ENCODE measurements around the gene LIMD2.

LIMD2 gene

GRCh38 chr17:63672856-63673255 lies 27.1 kb downstream of the LIMD2 start:
- TF ChIP-seq SP7 (tag by site-specific recombination; IDR thresholded peaks at IDR 0.05) (no peak), ZNF280C (tag by site-specific recombination; IDR thresholded peaks at IDR 0.05) (no peak), HOXD13 (CRISPR knock-in tag; IDR thresholded peaks at IDR 0.05; ENCODE audit: borderline replicate concordance) (no peak), ZNF48 (tag by site-specific recombination; IDR thresholded peaks at IDR 0.05) (no peak), MYNN (tag by site-specific recombination; IDR thresholded peaks at IDR 0.05; ENCODE audit: borderline replicate concordance) (no peak), ZSCAN23 (tag by site-specific recombination; IDR thresholded peaks at IDR 0.05) (no peak), KLF9 (tag by site-specific recombination; IDR thresholded peaks at IDR 0.05; ENCODE audit: low read depth) (no peak), HOXA7 (CRISPR knock-in tag; IDR thresholded peaks at IDR 0.05; ENCODE audit: borderline replicate concordance) (no peak), ZNF324 (tag by site-specific recombination; IDR thresholded peaks at IDR 0.05) (no peak)
- TF ChIP-seq, protein P1, sequence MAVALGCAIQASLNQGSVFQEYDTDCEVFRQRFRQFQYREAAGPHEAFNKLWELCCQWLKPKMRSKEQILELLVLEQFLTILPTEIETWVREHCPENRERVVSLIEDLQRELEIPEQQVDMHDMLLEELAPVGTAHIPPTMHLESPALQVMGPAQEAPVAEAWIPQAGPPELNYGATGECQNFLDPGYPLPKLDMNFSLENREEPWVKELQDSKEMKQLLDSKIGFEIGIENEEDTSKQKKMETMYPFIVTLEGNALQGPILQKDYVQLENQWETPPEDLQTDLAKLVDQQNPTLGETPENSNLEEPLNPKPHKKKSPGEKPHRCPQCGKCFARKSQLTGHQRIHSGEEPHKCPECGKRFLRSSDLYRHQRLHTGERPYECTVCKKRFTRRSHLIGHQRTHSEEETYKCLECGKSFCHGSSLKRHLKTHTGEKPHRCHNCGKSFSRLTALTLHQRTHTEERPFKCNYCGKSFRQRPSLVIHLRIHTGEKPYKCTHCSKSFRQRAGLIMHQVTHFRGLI (tag by site-specific recombination; IDR thresholded peaks at IDR 0.05) = no peak
- TF ChIP-seq, protein P2, sequence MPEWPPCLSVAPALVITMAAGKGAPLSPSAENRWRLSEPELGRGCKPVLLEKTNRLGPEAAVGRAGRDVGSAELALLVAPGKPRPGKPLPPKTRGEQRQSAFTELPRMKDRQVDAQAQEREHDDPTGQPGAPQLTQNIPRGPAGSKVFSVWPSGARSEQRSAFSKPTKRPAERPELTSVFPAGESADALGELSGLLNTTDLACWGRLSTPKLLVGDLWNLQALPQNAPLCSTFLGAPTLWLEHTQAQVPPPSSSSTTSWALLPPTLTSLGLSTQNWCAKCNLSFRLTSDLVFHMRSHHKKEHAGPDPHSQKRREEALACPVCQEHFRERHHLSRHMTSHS (tag by site-specific recombination; IDR thresholded peaks at IDR 0.05) = no peak
- TF ChIP-seq, protein P3, sequence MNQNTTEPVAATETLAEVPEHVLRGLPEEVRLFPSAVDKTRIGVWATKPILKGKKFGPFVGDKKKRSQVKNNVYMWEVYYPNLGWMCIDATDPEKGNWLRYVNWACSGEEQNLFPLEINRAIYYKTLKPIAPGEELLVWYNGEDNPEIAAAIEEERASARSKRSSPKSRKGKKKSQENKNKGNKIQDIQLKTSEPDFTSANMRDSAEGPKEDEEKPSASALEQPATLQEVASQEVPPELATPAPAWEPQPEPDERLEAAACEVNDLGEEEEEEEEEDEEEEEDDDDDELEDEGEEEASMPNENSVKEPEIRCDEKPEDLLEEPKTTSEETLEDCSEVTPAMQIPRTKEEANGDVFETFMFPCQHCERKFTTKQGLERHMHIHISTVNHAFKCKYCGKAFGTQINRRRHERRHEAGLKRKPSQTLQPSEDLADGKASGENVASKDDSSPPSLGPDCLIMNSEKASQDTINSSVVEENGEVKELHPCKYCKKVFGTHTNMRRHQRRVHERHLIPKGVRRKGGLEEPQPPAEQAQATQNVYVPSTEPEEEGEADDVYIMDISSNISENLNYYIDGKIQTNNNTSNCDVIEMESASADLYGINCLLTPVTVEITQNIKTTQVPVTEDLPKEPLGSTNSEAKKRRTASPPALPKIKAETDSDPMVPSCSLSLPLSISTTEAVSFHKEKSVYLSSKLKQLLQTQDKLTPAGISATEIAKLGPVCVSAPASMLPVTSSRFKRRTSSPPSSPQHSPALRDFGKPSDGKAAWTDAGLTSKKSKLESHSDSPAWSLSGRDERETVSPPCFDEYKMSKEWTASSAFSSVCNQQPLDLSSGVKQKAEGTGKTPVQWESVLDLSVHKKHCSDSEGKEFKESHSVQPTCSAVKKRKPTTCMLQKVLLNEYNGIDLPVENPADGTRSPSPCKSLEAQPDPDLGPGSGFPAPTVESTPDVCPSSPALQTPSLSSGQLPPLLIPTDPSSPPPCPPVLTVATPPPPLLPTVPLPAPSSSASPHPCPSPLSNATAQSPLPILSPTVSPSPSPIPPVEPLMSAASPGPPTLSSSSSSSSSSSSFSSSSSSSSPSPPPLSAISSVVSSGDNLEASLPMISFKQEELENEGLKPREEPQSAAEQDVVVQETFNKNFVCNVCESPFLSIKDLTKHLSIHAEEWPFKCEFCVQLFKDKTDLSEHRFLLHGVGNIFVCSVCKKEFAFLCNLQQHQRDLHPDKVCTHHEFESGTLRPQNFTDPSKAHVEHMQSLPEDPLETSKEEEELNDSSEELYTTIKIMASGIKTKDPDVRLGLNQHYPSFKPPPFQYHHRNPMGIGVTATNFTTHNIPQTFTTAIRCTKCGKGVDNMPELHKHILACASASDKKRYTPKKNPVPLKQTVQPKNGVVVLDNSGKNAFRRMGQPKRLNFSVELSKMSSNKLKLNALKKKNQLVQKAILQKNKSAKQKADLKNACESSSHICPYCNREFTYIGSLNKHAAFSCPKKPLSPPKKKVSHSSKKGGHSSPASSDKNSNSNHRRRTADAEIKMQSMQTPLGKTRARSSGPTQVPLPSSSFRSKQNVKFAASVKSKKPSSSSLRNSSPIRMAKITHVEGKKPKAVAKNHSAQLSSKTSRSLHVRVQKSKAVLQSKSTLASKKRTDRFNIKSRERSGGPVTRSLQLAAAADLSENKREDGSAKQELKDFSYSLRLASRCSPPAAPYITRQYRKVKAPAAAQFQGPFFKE (tag by site-specific recombination; IDR thresholded peaks at IDR 0.05; ENCODE audit: borderline replicate concordance) = no peak
- TF ChIP-seq, protein P4, sequence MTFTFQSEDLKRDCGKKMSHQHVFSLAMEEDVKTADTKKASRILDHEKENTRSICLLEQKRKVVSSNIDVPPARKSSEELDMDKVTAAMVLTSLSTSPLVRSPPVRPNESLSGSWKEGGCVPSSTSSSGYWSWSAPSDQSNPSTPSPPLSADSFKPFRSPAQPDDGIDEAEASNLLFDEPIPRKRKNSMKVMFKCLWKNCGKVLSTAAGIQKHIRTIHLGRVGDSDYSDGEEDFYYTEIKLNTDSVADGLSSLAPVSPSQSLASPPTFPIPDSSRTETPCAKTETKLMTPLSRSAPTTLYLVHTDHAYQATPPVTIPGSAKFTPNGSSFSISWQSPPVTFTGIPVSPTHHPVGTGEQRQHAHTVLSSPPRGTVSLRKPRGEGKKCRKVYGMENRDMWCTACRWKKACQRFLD (tag by site-specific recombination; IDR thresholded peaks at IDR 0.05) = no peak
- Histone ChIP-seq H3K27ac (ENCODE audit: extremely low read depth, low read depth, low read length) (no peak overlapping the region), H3K4me3 (ENCODE audit: low read depth, low read length) (no peak overlapping the region), H3K36me3 (ENCODE audit: control insufficient read depth in 2 of 2, insufficient read depth in 1 of 2, low read length in 2 of 2) (peaks cover 22 to 43% of the 10 kb centered on the region in 2 experiments), H3K4me1 (ENCODE audit: control insufficient read depth, insufficient read depth, low read length) (peaks cover 22% of the 10 kb centered on the region), H3K9me3 (ENCODE audit: control insufficient read depth, insufficient read depth, low read depth, low read length) (no peaks in the 10 kb centered on the region)
- POLR2A ChIA-PET = no interaction called here
- CTCF ChIA-PET = interaction anchor here (0.6 kb wide), 1 partner anchor 48 kb away, joined by 4 read pairs; no protein-coding TSS in a partner anchor
